NOMO-1 treated with dmso at 0.1 percent for 144 hours (cell line): Measurements from ENCODE around the gene LLGL2.

Source experiments
- DNase-seq: peaks from one replicate; lab custom pipeline; 2025; ENCODE audit not compliant: unreplicated experiment; lab: John Stamatoyannopoulos, UW

LLGL2 gene

DNA sequence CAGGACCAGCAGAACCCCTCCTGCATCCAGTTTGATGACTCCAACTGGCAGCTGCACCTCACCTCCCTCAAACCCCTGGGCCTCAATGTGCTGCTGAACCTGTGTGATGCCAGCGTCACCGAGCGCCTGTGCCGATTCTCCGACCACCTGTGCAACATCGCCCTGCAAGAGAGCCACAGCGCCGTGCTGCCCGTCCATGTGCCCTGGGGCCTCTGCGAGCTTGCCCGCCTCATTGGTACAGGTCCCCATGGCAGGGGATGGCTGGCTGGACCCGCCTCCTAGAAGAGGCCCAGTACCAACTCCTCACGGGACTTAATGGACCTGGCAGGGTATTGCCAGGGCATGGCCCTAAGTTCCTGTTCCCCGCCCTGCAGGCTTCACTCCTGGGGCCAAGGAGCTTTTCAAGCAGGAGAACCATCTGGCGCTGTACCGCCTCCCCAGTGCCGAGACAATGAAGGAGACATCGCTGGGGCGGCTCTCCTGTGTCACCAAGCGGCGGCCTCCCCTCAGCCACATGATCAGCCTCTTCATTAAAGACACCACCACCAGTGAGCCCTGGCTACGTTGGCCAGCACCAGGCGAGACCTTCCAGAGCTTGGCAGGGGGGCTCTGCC, 32.8 kb upstream of the LLGL2 start:
- DNase-seq, result no peak

GRCh38 chr17:75493476-75494129, 31.9 kb upstream of the LLGL2 start:
- DNase-seq, result no peak

DNA sequence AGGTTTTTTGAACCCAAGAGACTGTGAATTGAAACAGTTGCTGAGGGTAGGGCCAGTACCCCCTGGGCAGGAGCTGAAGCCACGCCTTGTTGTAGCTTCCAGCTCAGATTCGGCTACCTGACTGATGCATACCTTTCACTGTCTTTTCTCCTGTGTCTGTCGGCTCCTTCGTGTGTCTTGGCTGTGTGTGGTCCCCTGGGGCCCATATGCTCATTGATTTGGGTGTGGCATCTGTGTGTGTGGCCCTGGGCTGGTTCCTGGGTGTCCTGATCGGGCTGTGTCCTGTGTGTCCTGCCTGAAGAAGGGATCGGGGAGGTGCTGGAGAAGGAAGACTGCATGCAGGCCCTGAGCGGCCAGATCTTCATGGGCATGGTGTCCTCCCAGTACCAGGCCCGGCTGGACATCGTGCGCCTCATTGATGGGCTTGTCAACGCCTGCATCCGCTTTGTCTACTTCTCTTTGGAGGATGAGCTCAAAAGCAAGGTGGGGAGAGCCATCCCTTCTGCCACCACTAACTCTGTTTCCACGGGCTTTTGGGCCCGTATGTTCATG, 31.1 kb upstream of the LLGL2 start:
- no peak for DNase-seq

GRCh38 chr17:75496005-75496404, 29.5 kb upstream of the LLGL2 start:
- no peak for DNase-seq

GRCh38 chr17:75498039-75498725, 27.3 kb upstream of the LLGL2 start:
- DNase-seq, result no peak

- no peak for DNase-seq
These were observed 26.7 kb upstream of the LLGL2 start for GRCh38 chr17:75498726-75499213.

- no peak for DNase-seq
These were observed 26.0 kb upstream of the LLGL2 start for GRCh38 chr17:75499313-75500022.

DNA sequence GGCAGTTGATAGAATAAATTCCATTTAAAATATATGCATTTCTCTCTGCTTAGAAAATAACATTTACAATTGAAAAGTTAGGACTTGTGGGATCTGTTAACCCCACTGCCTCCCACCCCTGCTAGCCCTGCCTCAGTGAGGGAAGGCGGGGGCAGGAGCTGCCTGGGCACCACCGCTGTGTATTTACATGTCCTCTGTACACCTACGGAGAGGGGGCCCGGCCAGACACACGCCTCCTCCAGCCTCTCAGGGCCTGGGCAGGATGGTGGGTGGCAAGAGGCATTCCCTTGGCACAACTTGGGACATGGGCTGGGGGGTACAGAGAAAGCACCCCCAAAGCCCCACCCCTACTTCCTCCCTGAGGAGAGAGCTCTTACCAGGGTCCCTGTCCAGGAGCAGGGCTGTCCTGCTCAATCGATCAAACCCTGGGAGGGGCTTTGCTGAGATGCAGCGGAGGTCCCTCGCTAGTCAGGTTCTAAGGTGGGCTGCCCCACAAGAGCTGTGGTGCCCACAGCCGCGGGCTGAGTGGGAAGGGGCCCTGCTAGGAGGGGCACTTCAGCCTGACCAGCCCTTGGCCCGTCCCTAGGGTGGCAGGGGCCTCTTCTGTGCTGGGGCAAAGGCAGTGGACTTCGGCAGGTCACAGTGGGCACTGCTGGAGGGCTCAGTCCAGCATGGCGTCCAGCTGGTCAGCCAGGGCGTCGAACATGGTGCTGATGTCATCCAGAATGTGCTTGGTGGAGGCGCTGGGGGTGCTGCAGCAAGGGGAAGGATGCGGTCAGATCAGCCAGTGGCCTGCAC, 24.9 kb upstream of the LLGL2 start:
- DNase-seq, result no peak

- no peak for DNase-seq
These were observed 24.0 kb upstream of the LLGL2 start for GRCh38 chr17:75501378-75502071.

- no peak for DNase-seq
These were observed 23.3 kb upstream of the LLGL2 start for GRCh38 chr17:75502072-75502720.

DNA sequence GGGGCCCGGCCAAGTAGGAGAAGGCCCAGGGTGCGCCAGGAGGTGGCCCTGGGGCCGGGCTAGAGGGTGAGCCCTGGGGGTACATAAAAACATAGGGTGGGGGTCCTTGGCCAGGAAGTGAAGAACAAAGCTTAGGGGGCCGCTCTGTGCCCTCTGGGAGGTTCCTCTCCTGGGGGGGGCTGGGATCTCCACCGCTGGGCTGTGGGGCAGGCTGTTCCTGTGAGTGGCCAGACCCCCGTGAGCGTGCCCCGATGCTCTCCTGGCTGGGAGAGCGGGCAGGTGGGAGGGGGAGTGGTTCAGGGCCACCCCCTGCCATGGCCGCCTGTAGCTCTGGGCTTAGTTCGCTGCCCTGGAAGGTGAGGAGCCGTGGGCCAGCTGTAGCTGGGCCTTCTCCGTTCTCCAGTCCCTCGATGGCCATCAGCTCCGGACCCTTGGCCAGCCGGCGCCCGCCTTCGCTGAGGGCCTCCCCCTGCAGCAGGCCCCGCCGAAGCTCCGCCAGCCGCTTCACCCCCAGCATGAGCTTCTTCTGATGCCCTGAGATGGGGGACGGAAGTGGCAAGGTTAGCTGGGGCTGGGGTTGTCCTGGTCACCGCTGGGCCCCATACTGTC, 22.7 kb upstream of the LLGL2 start:
- DNase-seq, result no peak

DNA sequence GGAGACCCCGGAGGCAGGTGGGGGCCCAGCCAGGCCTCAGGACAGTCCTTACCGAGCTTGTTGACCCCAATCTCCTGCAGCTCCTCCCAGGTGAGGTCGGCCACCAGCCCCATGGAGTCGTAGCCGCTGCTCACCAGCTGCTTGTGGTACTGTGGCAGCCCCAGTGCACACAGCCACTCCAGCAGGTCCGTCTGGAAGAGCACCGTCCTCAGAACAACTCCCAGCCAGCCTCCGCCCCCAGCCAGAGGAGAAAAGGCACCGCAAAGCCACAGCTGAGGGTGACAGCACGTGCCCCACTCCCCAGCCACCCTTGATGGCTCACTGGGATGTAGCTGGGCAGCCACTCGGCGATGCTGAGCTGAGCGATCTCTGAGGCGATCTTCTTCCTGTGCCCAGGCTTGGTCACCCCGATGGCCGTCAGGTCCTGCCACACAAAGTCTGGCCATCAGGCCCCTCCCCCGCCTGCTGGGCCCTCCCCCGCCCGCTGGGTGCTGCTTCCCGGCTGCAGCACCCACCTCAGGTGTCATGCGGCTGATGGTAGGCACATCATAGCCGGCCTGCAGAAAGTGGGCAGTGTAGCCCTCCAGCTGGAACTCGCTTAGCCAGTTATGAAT, 22.1 kb upstream of the LLGL2 start:
- no peak for DNase-seq

- DNase-seq, result no peak
These were observed 21.5 kb upstream of the LLGL2 start for GRCh38 chr17:75503976-75504346.

DNA sequence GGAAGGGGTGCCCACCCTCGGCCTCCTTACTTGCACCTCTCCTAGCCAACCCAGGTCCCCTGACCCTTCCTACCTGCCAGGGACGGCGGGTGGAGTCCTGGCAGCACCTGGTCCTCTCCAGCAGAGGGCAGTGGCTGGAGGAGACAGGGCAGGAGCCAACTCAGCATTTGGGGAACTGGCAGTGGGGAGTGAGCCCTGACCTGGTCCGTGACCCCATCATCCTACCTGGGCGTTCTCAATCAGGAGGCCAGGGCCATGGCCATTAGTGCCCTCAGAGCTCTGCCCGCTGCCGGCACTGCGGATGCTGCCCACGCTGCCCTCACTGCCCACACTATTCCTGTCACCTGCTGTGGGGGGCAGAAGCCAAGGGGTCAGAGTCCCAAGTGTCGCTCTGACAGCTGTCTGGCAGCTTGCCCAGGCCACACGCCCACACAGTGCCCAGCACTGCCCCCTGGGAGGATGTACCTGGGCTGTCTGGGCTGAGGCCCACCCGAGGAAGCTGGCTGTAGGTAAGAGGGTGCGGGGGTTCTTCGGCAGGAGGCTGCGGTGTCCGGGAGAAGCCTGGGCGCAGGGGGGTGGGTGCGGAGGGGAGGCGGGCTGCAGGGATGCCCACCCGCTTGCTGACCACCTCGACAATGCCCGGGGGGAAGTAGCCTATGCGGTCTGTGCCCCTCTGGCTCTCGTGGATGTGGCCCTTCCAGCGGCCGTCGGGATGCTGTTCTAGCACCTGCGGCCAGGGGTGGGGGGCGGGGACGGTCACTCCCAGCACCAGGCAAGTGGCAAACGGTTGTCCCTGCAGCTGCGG, 20.9 kb upstream of the LLGL2 start:
- DNase-seq, result peak; percentile 14

DNA sequence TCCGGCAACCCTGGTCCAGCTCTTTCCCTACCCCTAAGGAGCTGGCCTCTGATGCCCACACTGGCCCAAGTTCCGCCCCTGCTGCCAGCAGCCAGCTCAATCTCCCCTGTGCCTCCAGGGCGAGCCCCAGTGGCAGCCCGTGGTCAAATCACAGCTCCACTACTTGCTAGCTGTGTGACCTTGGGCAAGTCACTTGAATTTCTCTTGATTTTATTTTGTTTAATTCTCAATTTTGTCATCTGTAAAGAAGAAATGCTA, 20.4 kb upstream of the LLGL2 start:
- DNase-seq, result no peak

DNA sequence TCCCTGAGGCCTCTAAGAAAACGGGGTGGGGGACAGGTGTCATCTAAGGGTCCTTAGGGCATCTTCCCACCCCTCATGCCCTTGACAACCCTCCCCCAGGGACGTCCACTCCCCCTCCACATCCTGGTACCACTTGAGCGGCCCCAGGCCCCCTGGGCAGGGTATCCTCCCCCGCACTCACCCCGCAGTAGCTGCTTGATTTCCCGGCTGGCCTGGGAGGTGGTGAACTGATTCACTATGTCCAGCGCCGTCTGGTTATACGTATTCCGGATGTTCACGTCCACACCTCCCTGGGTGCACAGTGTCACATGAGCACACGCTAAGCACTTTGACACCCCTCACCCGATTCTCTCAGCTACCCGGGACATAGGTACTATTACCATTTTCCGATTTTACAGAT, 19.9 kb upstream of the LLGL2 start:
- DNase-seq, result no peak

- no peak for DNase-seq
These were observed 19.4 kb upstream of the LLGL2 start for GRCh38 chr17:75506134-75506533.

- no peak for DNase-seq
These were observed 18.6 kb upstream of the LLGL2 start for GRCh38 chr17:75506888-75507287.
